H9 (cell line): ENCODE results near the gene CCDC88A. TPM values are rescaled to one million over a fixed set of nuclear protein-coding genes. Genes with fewer than 3 reads are reported as not detected.
"Not testable (repeated sequence)": the region's sequence is repeated elsewhere in the genome, so short reads cannot be mapped to it uniquely, and the experiment has no call there.

Experiments
- DNase-seq: peaks from one replicate; pipeline ENCODE4 v3.0.0-alpha.2; 2017
- H2AFZ ChIP-seq: one replicate; pipeline ENCODE4 v1.6.1; 2013; ENCODE audit warnings: mild to moderate bottlenecking, low read length, control low read depth, moderate library complexity
- H2AK5ac ChIP-seq: 2 replicates; pipeline ENCODE4 v1.6.1; 2013; ENCODE audit warnings: low read length, control low read depth, mixed read lengths; ENCODE audit not compliant: insufficient read length
- H2BK120ac ChIP-seq: one replicate; pipeline ENCODE4 v1.6.1; 2013; ENCODE audit warnings: low read depth, mild to moderate bottlenecking, low read length, control low read depth, inconsistent platforms; ENCODE audit not compliant: poor library complexity, severe bottlenecking
- H2BK12ac ChIP-seq: 2 replicates; pipeline ENCODE4 v1.6.1; 2013; ENCODE audit warnings: low read length, control low read depth, mixed read lengths, low read depth; ENCODE audit not compliant: insufficient read length
- H2BK15ac ChIP-seq: 2 replicates; pipeline ENCODE4 v1.6.1; 2013; ENCODE audit warnings: low read depth, low read length, control low read depth
- H2BK20ac ChIP-seq: one replicate; pipeline ENCODE4 v1.6.1; 2013; ENCODE audit warnings: low read depth, mild to moderate bottlenecking, low read length, control low read depth, inconsistent platforms; ENCODE audit not compliant: poor library complexity, severe bottlenecking
- H2BK5ac ChIP-seq: 2 replicates; pipeline ENCODE4 v1.6.1; 2013; ENCODE audit warnings: low read length, control low read depth, mixed read lengths; ENCODE audit not compliant: insufficient read length
- H3K14ac ChIP-seq: 2 replicates; pipeline ENCODE4 v1.6.1; 2013; ENCODE audit warnings: low read length, control low read depth; ENCODE audit not compliant: insufficient read depth
- H3K18ac ChIP-seq: 2 replicates; pipeline ENCODE4 v1.6.1; 2013; ENCODE audit warnings: low read depth, mild to moderate bottlenecking, mixed read lengths, low read length, control low read depth; ENCODE audit not compliant: insufficient read length
- H3K23ac ChIP-seq: 2 replicates; pipeline ENCODE4 v1.6.1; 2013; ENCODE audit warnings: low read length, control low read depth, mixed read lengths, low read depth; ENCODE audit not compliant: insufficient read length
- H3K23me2 ChIP-seq: 2 replicates; pipeline ENCODE4 v1.6.1; 2013; ENCODE audit warnings: low read depth, mild to moderate bottlenecking, mixed read lengths, low read length, control low read depth; ENCODE audit not compliant: insufficient read length, poor library complexity, severe bottlenecking
- H3K27ac ChIP-seq: 2 replicates; pipeline ENCODE4 v1.5.1; 2013; ENCODE audit warnings: low read length, control low read depth, mixed read lengths, low read depth; ENCODE audit not compliant: insufficient read length
- H3K27me3 ChIP-seq: 2 replicates; pipeline ENCODE4 v1.6.1; 2013; ENCODE audit warnings: low read length, control low read depth, inconsistent platforms; ENCODE audit not compliant: insufficient read depth
- H3K4ac ChIP-seq: 2 replicates; pipeline ENCODE4 v1.6.1; 2013; ENCODE audit warnings: low read depth, mild to moderate bottlenecking, control low read depth, inconsistent platforms, low read length, moderate library complexity
- H3K4me1 ChIP-seq: 2 replicates; pipeline ENCODE4 v1.6.1; 2013; ENCODE audit warnings: low read length, control low read depth, inconsistent platforms; ENCODE audit not compliant: insufficient read depth
- H3K4me2 ChIP-seq: 2 replicates; pipeline ENCODE4 v1.6.1; 2013; ENCODE audit warnings: low read length, control low read depth, mixed read lengths; ENCODE audit not compliant: insufficient read length, insufficient read depth
- H3K56ac ChIP-seq: 2 replicates; pipeline ENCODE4 v1.6.1; 2013; ENCODE audit warnings: low read depth, mild to moderate bottlenecking, mixed read lengths, low read length, control low read depth; ENCODE audit not compliant: insufficient read length
- H3K79me1 ChIP-seq: 2 replicates; pipeline ENCODE4 v1.6.1; 2013; ENCODE audit warnings: low read depth, mild to moderate bottlenecking, moderate library complexity, low read length, control low read depth, inconsistent platforms; ENCODE audit not compliant: insufficient read depth, poor library complexity, severe bottlenecking
- H3K79me2 ChIP-seq: 2 replicates; pipeline ENCODE4 v1.6.1; 2013; ENCODE audit warnings: low read length, control low read depth, inconsistent platforms; ENCODE audit not compliant: insufficient read depth
- H3K9ac ChIP-seq: 2 replicates; pipeline ENCODE4 v1.6.1; 2013; ENCODE audit warnings: low read length, control low read depth, mixed read lengths; ENCODE audit not compliant: insufficient read length; ENCODE audit errors: extremely low read depth
- H3K9me3 ChIP-seq: one replicate; pipeline ENCODE4 v1.6.1; 2013; ENCODE audit warnings: low read depth, low read length, inconsistent platforms; ENCODE audit not compliant: control insufficient read depth
- H3T11ph ChIP-seq: one replicate; pipeline ENCODE4 v1.6.1; 2013; ENCODE audit warnings: mild to moderate bottlenecking, low read length, control low read depth, inconsistent platforms
- H4K20me1 ChIP-seq: one replicate; pipeline ENCODE4 v1.6.1; 2013; ENCODE audit not compliant: control insufficient read depth, insufficient read length, insufficient read depth
- H4K5ac ChIP-seq: 2 replicates; pipeline ENCODE4 v1.6.1; 2013; ENCODE audit warnings: low read depth, mild to moderate bottlenecking, mixed read lengths, low read length, control low read depth; ENCODE audit not compliant: insufficient read length
- H4K8ac ChIP-seq: replicated peaks from 2 replicates; pipeline ENCODE4 v1.6.1; 2013; ENCODE audit warnings: low read length, control low read depth, mixed read lengths, low read depth; ENCODE audit not compliant: insufficient read length
- H4K91ac ChIP-seq: 2 replicates; pipeline ENCODE4 v1.6.1; 2013; ENCODE audit warnings: low read depth, mild to moderate bottlenecking, moderate library complexity, mixed read lengths, low read length, control low read depth; ENCODE audit not compliant: insufficient read length
- H3K27ac Mint-ChIP-seq, 3 experiments: 2 replicates in 2 of 3; 3 replicates in 1 of 3; pipeline ENCODE4 v1.8.0; 2020 to 2021; ENCODE audit warnings: mixed read lengths in 3 of 3, mild to moderate bottlenecking in 1 of 3, moderate library complexity in 1 of 3
- H3K27me3 Mint-ChIP-seq: 2 replicates; pipeline ENCODE4 v1.8.0; 2021; ENCODE audit warnings: low read depth, mild to moderate bottlenecking, moderate library complexity, mixed read lengths
- H3K36me3 Mint-ChIP-seq, 3 experiments: 2 replicates in 2 of 3; 3 replicates in 1 of 3; pipeline ENCODE4 v1.8.0; 2020 to 2021; ENCODE audit warnings: low read depth in 3 of 3, mixed read lengths in 3 of 3; ENCODE audit not compliant: insufficient read depth in 1 of 3
- H3K4me1 Mint-ChIP-seq, 2 experiments: 2 replicates each; pipeline ENCODE4 v1.8.0; 2020; ENCODE audit warnings: mixed read lengths in 2 of 2
- H3K4me3 Mint-ChIP-seq, 2 experiments: 2 replicates in 1 of 2; 3 replicates in 1 of 2; pipeline ENCODE4 v1.8.0; 2020 to 2021; ENCODE audit warnings: mild to moderate bottlenecking in 2 of 2, mixed read lengths in 2 of 2, moderate library complexity in 1 of 2
- H3K9me3 Mint-ChIP-seq, 2 experiments: 2 replicates in 1 of 2; 3 replicates in 1 of 2; pipeline ENCODE4 v1.8.0; 2020; ENCODE audit warnings: mild to moderate bottlenecking in 2 of 2, mixed read lengths in 2 of 2, moderate library complexity in 1 of 2
- WGBS: extraction: QIAGEN DNeasy Blood & Tissue Kit; methylation state at CpG from one replicate; pipeline ENCODE4 v1.1.7; 2013; ENCODE audit warnings: missing lambda C conversion rate, low lambda C conversion rate, mixed read lengths; ENCODE audit not compliant: insufficient read length; ENCODE audit errors: extremely low coverage; 5-methylcytosine and 5-hydroxymethylcytosine counted together
- total RNA-seq: library from RNA; stranded (reverse); gene quantifications from 2 replicates; pipeline ENCODE4 v1.2.1, GENCODE V29; 2021
- TF ChIP-seq, protein P1 (sequence below): fragments of 200-600 bp; sonication (generic); conservative IDR thresholded peaks from 3 replicates; pipeline ENCODE4 v1.8.0; 2021; ENCODE audit warnings: antibody characterized with exemption, mild to moderate bottlenecking

CCDC88A gene
- total RNA-seq, 1 experiment from 2014 or later, result 91.8 TPM

DNA sequence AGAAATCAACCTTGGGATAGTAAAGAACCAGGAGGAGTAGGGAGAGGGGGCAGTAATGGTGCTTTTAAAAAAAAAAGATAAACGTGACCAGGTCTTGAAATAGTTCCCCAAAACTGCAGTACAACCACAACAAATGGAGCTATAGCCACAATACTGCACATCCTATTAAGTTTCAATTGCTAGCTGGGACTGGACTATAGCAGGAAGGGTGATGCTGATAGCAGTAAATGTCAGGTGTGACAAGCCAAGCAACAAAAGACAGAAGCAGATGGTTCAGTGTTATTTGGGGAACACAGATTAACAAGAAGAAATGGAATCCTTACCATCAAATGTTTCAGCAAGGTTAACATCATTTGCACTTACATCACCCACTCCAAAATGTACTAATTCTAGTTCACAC, 177.0 kb downstream of the CCDC88A start:
- Mint-ChIP-seq H3K9me3 (no peaks in the 10 kb centered on the region), H3K4me3 (no peak overlapping the region), H3K4me1 (no peaks in the 10 kb centered on the region), H3K27me3 (no peaks in the 10 kb centered on the region), H3K36me3 (peaks cover 0 to 67% (median 18%) of the 10 kb centered on the region in 3 experiments; a peak in 6 of 7 replicates), H3K27ac (no peak overlapping the region)
- Histone ChIP-seq H3K23ac (no peak overlapping the region), H3K23me2 (no peaks in the 10 kb centered on the region), H4K5ac (no peak overlapping the region), H2BK120ac (no peak overlapping the region), H2BK15ac (no peak overlapping the region), H3K79me2 (no peaks in the 10 kb centered on the region), H3K9me3 (no peaks in the 10 kb centered on the region), H3K18ac (no peak overlapping the region), H3K4me2 (no peak overlapping the region), H3K27me3 (no peaks in the 10 kb centered on the region), H3T11ph (no peak overlapping the region), H2BK12ac (no peak overlapping the region), H4K91ac (no peak overlapping the region), H3K9ac (no peak overlapping the region), H3K79me1 (no peaks in the 10 kb centered on the region), H3K4ac (no peak overlapping the region), H2AK5ac (no peak overlapping the region), H3K14ac (no peak overlapping the region), H4K20me1 (no peaks in the 10 kb centered on the region), H3K4me1 (no peaks in the 10 kb centered on the region), H4K8ac (no peak overlapping the region), H2BK5ac (no peak overlapping the region), H3K27ac (no peak overlapping the region), H2AFZ (no peak overlapping the region), H3K56ac (no peak overlapping the region), H2BK20ac (no peak overlapping the region)
- WGBS, result no CpG with 5 or more reads among the region's 1 CpG
- no peak for DNase-seq
- TF ChIP-seq, protein P1, sequence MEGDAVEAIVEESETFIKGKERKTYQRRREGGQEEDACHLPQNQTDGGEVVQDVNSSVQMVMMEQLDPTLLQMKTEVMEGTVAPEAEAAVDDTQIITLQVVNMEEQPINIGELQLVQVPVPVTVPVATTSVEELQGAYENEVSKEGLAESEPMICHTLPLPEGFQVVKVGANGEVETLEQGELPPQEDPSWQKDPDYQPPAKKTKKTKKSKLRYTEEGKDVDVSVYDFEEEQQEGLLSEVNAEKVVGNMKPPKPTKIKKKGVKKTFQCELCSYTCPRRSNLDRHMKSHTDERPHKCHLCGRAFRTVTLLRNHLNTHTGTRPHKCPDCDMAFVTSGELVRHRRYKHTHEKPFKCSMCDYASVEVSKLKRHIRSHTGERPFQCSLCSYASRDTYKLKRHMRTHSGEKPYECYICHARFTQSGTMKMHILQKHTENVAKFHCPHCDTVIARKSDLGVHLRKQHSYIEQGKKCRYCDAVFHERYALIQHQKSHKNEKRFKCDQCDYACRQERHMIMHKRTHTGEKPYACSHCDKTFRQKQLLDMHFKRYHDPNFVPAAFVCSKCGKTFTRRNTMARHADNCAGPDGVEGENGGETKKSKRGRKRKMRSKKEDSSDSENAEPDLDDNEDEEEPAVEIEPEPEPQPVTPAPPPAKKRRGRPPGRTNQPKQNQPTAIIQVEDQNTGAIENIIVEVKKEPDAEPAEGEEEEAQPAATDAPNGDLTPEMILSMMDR, result no peak

DNA sequence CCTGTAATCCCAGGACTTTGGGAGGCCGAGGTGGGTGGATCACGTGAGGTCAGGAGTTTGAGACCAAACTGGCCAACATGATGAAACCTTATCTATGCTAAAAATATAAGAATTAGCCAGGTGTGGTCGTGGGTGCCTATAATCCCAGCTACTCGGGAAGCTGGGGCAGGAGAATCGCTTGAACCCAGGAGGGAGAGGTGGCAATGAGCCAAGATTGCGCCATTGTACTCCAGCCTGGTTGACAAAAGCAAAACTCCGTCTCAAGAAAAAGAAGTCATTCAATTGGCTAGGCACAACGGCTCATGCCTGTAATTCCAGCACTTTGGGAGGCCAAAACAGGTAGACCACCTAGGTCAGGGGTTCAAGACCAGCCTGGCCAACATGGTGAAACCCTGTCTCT, 178.1 kb downstream of the CCDC88A start:
- H3K4me1 Mint-ChIP-seq, H3K23me2 ChIP-seq, H3K27me3 Mint-ChIP-seq, H3K27me3 ChIP-seq, H2BK120ac ChIP-seq, H3K56ac ChIP-seq, H3K4ac ChIP-seq, H3K4me3 Mint-ChIP-seq, H4K20me1 ChIP-seq, H3K23ac ChIP-seq, H2BK15ac ChIP-seq, H2BK20ac ChIP-seq, H2AFZ ChIP-seq, H2AK5ac ChIP-seq, H3K9me3 Mint-ChIP-seq, DNase-seq, H2BK12ac ChIP-seq, H3K27ac Mint-ChIP-seq, H3K79me1 ChIP-seq, H3K14ac ChIP-seq, H3T11ph ChIP-seq, H3K27ac ChIP-seq, H3K4me2 ChIP-seq, H4K8ac ChIP-seq, H3K4me1 ChIP-seq, H3K9ac ChIP-seq, H3K79me2 ChIP-seq, H3K9me3 ChIP-seq, H4K5ac ChIP-seq, H4K91ac ChIP-seq, H2BK5ac ChIP-seq, H3K18ac ChIP-seq: not testable (repeated sequence)
- peaks cover 0 to 65% (median 16%) of the 10 kb centered on the region in 3 experiments; a peak in 6 of 7 replicates for H3K36me3 Mint-ChIP-seq
- no CpG with 5 or more reads among the region's 8 CpGs for WGBS
